SK-N-SH treated with all-trans-retinoic acid at 6 μM for 48 hours (cell line): ENCODE measurements around the gene SLC9A7.

Experiments
- CREB5 ChIP-seq: fragments of 250-450 bp; sonication (Bioruptor Pico); IDR thresholded peaks from 2 replicates; pipeline ENCODE4 v1.5.1; 2020; ENCODE audit warnings: low read depth, mild to moderate bottlenecking, moderate library complexity
- CSRNP3 ChIP-seq: fragments of 250-450 bp; sonication (Bioruptor Pico); IDR thresholded peaks from 2 replicates; pipeline ENCODE4 v1.5.1; 2021; ENCODE audit warnings: mild to moderate bottlenecking, moderate library complexity
- ESRRG ChIP-seq: fragments of 250-450 bp; sonication (Bioruptor Pico); IDR thresholded peaks from 2 replicates; pipeline ENCODE4 v1.6.1; 2021; ENCODE audit warnings: mild to moderate bottlenecking
- OSR1 ChIP-seq: fragments of 250-450 bp; sonication (Bioruptor Pico); IDR thresholded peaks from 2 replicates; pipeline ENCODE4 v1.8.0; 2022; ENCODE audit warnings: moderate library complexity, mild to moderate bottlenecking, inconsistent platforms
- PATZ1 ChIP-seq: fragments of 250-450 bp; sonication (Bioruptor Pico); IDR thresholded peaks from 2 replicates; pipeline ENCODE4 v1.8.0; 2020; ENCODE audit warnings: mild to moderate bottlenecking, moderate library complexity, borderline replicate concordance
- SNAI2 ChIP-seq: fragments of 250-450 bp; sonication (Bioruptor Pico); IDR thresholded peaks from 2 replicates; pipeline ENCODE4 v1.5.0; 2020; ENCODE audit warnings: mild to moderate bottlenecking, moderate library complexity
- TSHZ2 ChIP-seq: fragments of 250-450 bp; sonication (Bioruptor Pico); IDR thresholded peaks from 2 replicates; pipeline ENCODE4 v1.5.0; 2020; ENCODE audit warnings: mild to moderate bottlenecking, moderate library complexity
- ZC3H10 ChIP-seq: fragments of 250-450 bp; sonication (Bioruptor Pico); IDR thresholded peaks from 2 replicates; pipeline ENCODE4 v1.5.1; 2021; ENCODE audit warnings: mild to moderate bottlenecking, moderate library complexity
- ZFP3 ChIP-seq: fragments of 250-450 bp; sonication (Bioruptor Pico); IDR thresholded peaks from 2 replicates; pipeline ENCODE4 v1.5.0; 2020; ENCODE audit warnings: mild to moderate bottlenecking, moderate library complexity
- ZNF565 ChIP-seq: fragments of 450-650 bp; formaldehyde crosslinking; conservative IDR thresholded peaks from 2 replicates; pipeline ENCODE4 v1.5.0; 2020; ENCODE audit warnings: low read depth, mild to moderate bottlenecking, moderate library complexity
- ZNF8 ChIP-seq: fragments of 450-650 bp; formaldehyde crosslinking; IDR thresholded peaks from 2 replicates; pipeline ENCODE4 v1.5.0; 2020; ENCODE audit warnings: mild to moderate bottlenecking, moderate library complexity

GRCh38 chrX:46597208-46597607, 161.7 kb downstream of the SLC9A7 start:
- TF ChIP-seq PATZ1 (CRISPR knock-in tag) (no peak), ZNF8 (CRISPR knock-in tag) (no peak), ESRRG (no peak), CREB5 (CRISPR knock-in tag) (no peak), ZC3H10 (CRISPR knock-in tag) (no peak), ZFP3 (CRISPR knock-in tag) (no peak), SNAI2 (CRISPR knock-in tag) (no peak), ZNF565 (CRISPR knock-in tag) (no peak), CSRNP3 (CRISPR knock-in tag) (no peak), TSHZ2 (CRISPR knock-in tag) (no peak), OSR1 (CRISPR knock-in tag) (no peak)
